Endothelial cell of umbilical vein (primary cell): ENCODE results near the gene SIRT2. TPM values are rescaled to one million over a fixed set of nuclear protein-coding genes. Genes with fewer than 3 reads are reported as not detected.

Experiments used
- BruUV-seq: library from RNA; stranded (reverse); fragments of 400-500 nt; replicated peaks from 2 replicates; lab custom pipeline; 2021; lab: Mats Ljungman, UMichigan
- CTCF ChIA-PET: fragments of 300-600, 350-600 bp; sonication (Branson Sonifier 250); formaldehyde crosslinking; loops from one replicate; lab custom pipeline; 2021; ENCODE audit warnings: antibody characterized with exemption, inconsistent platforms; lab: Charles Lee
- POLR2A ChIA-PET: fragments of 300-600, 350-600 bp; sonication (Branson Sonifier 250); formaldehyde crosslinking; loops from one replicate; lab custom pipeline; 2021; ENCODE audit warnings: antibody characterized with exemption, inconsistent platforms; lab: Charles Lee
- DNase-seq: peaks from one replicate; pipeline ENCODE4 v3.0.0-alpha.2; 2011; ENCODE audit warnings: low read depth, low spot score
- FAIRE-seq: peaks from 2 replicates; lab custom pipeline; 2011; peaks lifted over from hg19 to GRCh38; lab: Jason Lieb, UNC
- H2AFZ ChIP-seq: 2 replicates; pipeline ENCODE4 v1.6.0; 2012; ENCODE audit warnings: low read depth, low read length, control low read depth, inconsistent platforms
- H3K27ac ChIP-seq: 2 replicates; pipeline ENCODE4 v1.5.1; 2011; ENCODE audit warnings: low read depth, mild to moderate bottlenecking, control low read depth, low read length, moderate library complexity; ENCODE audit not compliant: insufficient read depth
- H3K27me3 ChIP-seq, 2 experiments: 2 replicates each; pipeline versions ENCODE4 v1.6.0 to v1.6.1; 2011; ENCODE audit warnings: low read length in 2 of 2, mixed read lengths in 1 of 2; ENCODE audit not compliant: control insufficient read depth in 2 of 2, insufficient read depth in 2 of 2
- H3K36me3 ChIP-seq, 2 experiments: 2 replicates in 1 of 2; 3 replicates in 1 of 2; pipeline ENCODE4 v1.5.1; 2011; ENCODE audit warnings: low read length in 2 of 2, mild to moderate bottlenecking in 1 of 2, moderate library complexity in 1 of 2; ENCODE audit not compliant: control insufficient read depth in 2 of 2, insufficient read depth in 2 of 2; ENCODE audit errors: extremely low read depth in 1 of 2
- H3K4me1 ChIP-seq: 3 replicates; pipeline ENCODE4 v1.5.1; 2011; ENCODE audit warnings: mild to moderate bottlenecking, low read length; ENCODE audit not compliant: control insufficient read depth, insufficient read depth; ENCODE audit errors: extremely low read depth
- H3K4me2 ChIP-seq: 2 replicates; pipeline ENCODE4 v1.6.1; 2011; ENCODE audit warnings: low read length, control low read depth, mixed read lengths; ENCODE audit not compliant: insufficient read depth
- H3K4me3 ChIP-seq, 3 experiments: fragments of 200-600 bp in 1 of 3; sonication (generic), shearing (Covaris generic) in 1 of 3; replicated peaks in 1 of 3; 2 replicates each; pipeline ENCODE4 v1.5.1; 2011 to 2016; ENCODE audit warnings: control low read depth in 3 of 3, low read length in 3 of 3, mild to moderate bottlenecking in 2 of 3, inconsistent platforms in 1 of 3, low read depth in 1 of 3, moderate library complexity in 1 of 3; ENCODE audit not compliant: insufficient read depth in 1 of 3
- H3K79me2 ChIP-seq: 2 replicates; pipeline ENCODE4 v1.6.0; 2012; ENCODE audit warnings: low read length, inconsistent platforms; ENCODE audit not compliant: control insufficient read depth, insufficient read depth
- H3K9ac ChIP-seq: replicated peaks from 2 replicates; pipeline ENCODE3; 2011; ENCODE audit warnings: low read length, control low read depth; ENCODE audit not compliant: insufficient read depth; ENCODE audit errors: extremely low read depth
- H3K9me1 ChIP-seq: replicated peaks from 3 replicates; pipeline ENCODE4 v1.6.0; 2011; ENCODE audit warnings: mild to moderate bottlenecking, low read length; ENCODE audit not compliant: control insufficient read depth, insufficient read depth; ENCODE audit errors: extremely low read depth
- H3K9me3 ChIP-seq: replicated peaks from 2 replicates; pipeline ENCODE4 v1.5.1; 2012; ENCODE audit warnings: low read length, inconsistent platforms; ENCODE audit not compliant: control insufficient read depth, insufficient read depth
- H4K20me1 ChIP-seq: replicated peaks from 2 replicates; pipeline ENCODE3; 2011; ENCODE audit warnings: mild to moderate bottlenecking, low read length; ENCODE audit not compliant: control insufficient read depth, insufficient read depth; ENCODE audit errors: extremely low read depth
- CTCF ChIP-seq, 2 donors: IDR thresholded peaks; 1 replicate in 1 of 2; 2 replicates in 1 of 2; pipeline ENCODE4 v1.5.1; 2011; ENCODE audit warnings: low read length in 2 of 2, mild to moderate bottlenecking in 2 of 2, moderate library complexity in 2 of 2, control low read depth in 1 of 2, inconsistent platforms in 1 of 2, low read depth in 1 of 2; ENCODE audit not compliant: insufficient read depth in 1 of 2; ENCODE audit errors: extremely low read depth in 1 of 2
- EZH2 ChIP-seq: IDR thresholded peaks from 2 replicates; pipeline ENCODE4 v1.6.1; 2012; ENCODE audit warnings: borderline replicate concordance, low read depth, mild to moderate bottlenecking, moderate library complexity, low read length, inconsistent platforms; ENCODE audit not compliant: severe bottlenecking
- FOS ChIP-seq: IDR thresholded peaks from 2 replicates; pipeline ENCODE4 v1.6.1; 2011; ENCODE audit warnings: mild to moderate bottlenecking, low read length, moderate library complexity, borderline replicate concordance; ENCODE audit not compliant: insufficient read depth
- GATA2 ChIP-seq: IDR thresholded peaks from 2 replicates; pipeline ENCODE4 v1.7.0; 2011; ENCODE audit warnings: low read depth, mild to moderate bottlenecking, moderate library complexity, mixed read lengths, low read length; ENCODE audit not compliant: insufficient read length, insufficient read depth
- JUN ChIP-seq: IDR thresholded peaks from 2 replicates; pipeline ENCODE4 v1.6.1; 2011; ENCODE audit warnings: borderline replicate concordance, low read depth; ENCODE audit not compliant: insufficient read length, insufficient read depth
- MAX ChIP-seq: IDR thresholded peaks from 2 replicates; pipeline ENCODE4 v1.6.1; 2011; ENCODE audit not compliant: insufficient read depth, insufficient read length
- MYC ChIP-seq: IDR thresholded peaks from one replicate; pipeline ENCODE4 v1.6.1; 2011; ENCODE audit warnings: mild to moderate bottlenecking, low read depth, low read length
- POLR2A ChIP-seq: IDR thresholded peaks from 2 replicates; pipeline ENCODE4 v1.6.1; 2012; ENCODE audit warnings: low read depth, mild to moderate bottlenecking, control low read depth, low read length
- POLR2AphosphoS5 ChIP-seq: IDR thresholded peaks from 2 replicates; pipeline ENCODE4 v1.6.1; 2012; ENCODE audit warnings: low read depth, mild to moderate bottlenecking, control low read depth, low read length, moderate library complexity; ENCODE audit not compliant: insufficient read depth
- dilution Hi-C: fragments of 300-500 bp; cut with MboI; formaldehyde crosslinking; loops from one replicate; pipeline ENCODE4 v1.15.0; 2019; ENCODE audit warnings: low sequenced_read_pairs; ENCODE audit not compliant: extremely low pct_ligation_motif_present
- intact Hi-C: fragments of 100-400 bp; cut with micrococcal nuclease; formaldehyde crosslinking; loops from one replicate; pipeline ENCODE4 v1.10.0; 2022
- polyA plus RNA-seq, 4 experiments: library from polyadenylated mRNA; depleted of rRNA in 3 of 4; stranded (reverse) in 3 of 4; unstranded in 1 of 4; fragments of >200 nt; gene quantifications; 2 replicates each; pipeline versions ENCODE4 v1.2.1 to v1.2.3, GENCODE V29; 2011 to 2012; ENCODE audit warnings: missing spikeins in 1 of 4
- total RNA-seq: library from RNA; stranded (reverse); gene quantifications from 2 replicates; pipeline ENCODE4 v1.2.3, GENCODE V29; 2021

The SIRT2 gene
- total and polyA plus RNA-seq, 2 donors (not counting 3 experiments of a cell fraction or from before 2014, with no cell fraction given) = 47.6 to 72.5 TPM

- Histone ChIP-seq H3K4me3 (no peak overlapping the region), H3K9me1 (no peaks in the 10 kb centered on the region), H3K79me2 (no peaks in the 10 kb centered on the region), H4K20me1 (no peaks in the 10 kb centered on the region), H3K9me3 (no peaks in the 10 kb centered on the region), H3K9ac (no peak overlapping the region), H3K27me3 (no peaks in the 10 kb centered on the region), H3K4me2 (no peak overlapping the region), H3K36me3 (peaks cover 0 to 13% of the 10 kb centered on the region in 2 experiments), H2AFZ (no peak overlapping the region), H3K27ac (no peak overlapping the region), H3K4me1 (no peaks in the 10 kb centered on the region)
- dilution Hi-C loops = no loop called here
- intact Hi-C loops = no loop called here
- CTCF ChIA-PET = no interaction called here
- no peak for TF ChIP-seq MAX
- TF ChIP-seq EZH2 = no peak
- TF ChIP-seq MYC = no peak
- TF ChIP-seq POLR2AphosphoS5 = no peak
- TF ChIP-seq POLR2A = no peak
- TF ChIP-seq GATA2 = no peak
- no peak for TF ChIP-seq CTCF (IDR thresholded peaks at IDR 0.05; ENCODE audit: extremely low read depth in 1 of 2, insufficient read depth in 1 of 2, low read depth in 1 of 2, low read length in 2 of 2)
- TF ChIP-seq JUN = no peak
- no peak for TF ChIP-seq FOS
- FAIRE-seq (no peak), DNase-seq (no peak)
- no TSS peak for BruUV-seq
- POLR2A ChIA-PET = no interaction called here
These were observed 11.1 kb upstream of the SIRT2 start for GRCh38 chr19:38910488-38910887.
